ENCODE data around the gene FASTKD2.

DNA sequence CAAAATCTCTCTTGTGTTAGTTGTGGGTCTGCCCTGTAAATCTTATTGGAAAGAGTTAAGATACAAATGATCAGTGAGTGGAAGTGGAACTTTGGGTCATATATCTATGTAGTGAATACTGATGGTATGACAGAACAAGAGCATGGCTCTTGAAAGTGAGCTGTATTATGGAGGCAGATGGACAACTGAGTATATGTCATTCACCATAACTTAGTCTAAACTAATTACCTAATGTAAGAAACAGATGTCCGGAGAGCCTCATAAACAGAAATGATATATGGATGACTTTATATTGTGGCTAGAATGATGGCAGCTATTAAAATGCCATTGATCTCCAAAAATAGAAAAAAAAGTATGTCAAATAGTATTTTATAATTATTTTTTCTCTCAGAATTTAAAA lies 72.4 kb downstream of the FASTKD2 start:
- TF ChIP-seq, protein P1, sequence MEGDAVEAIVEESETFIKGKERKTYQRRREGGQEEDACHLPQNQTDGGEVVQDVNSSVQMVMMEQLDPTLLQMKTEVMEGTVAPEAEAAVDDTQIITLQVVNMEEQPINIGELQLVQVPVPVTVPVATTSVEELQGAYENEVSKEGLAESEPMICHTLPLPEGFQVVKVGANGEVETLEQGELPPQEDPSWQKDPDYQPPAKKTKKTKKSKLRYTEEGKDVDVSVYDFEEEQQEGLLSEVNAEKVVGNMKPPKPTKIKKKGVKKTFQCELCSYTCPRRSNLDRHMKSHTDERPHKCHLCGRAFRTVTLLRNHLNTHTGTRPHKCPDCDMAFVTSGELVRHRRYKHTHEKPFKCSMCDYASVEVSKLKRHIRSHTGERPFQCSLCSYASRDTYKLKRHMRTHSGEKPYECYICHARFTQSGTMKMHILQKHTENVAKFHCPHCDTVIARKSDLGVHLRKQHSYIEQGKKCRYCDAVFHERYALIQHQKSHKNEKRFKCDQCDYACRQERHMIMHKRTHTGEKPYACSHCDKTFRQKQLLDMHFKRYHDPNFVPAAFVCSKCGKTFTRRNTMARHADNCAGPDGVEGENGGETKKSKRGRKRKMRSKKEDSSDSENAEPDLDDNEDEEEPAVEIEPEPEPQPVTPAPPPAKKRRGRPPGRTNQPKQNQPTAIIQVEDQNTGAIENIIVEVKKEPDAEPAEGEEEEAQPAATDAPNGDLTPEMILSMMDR (IDR thresholded peaks at IDR 0.05): no peak
- no peak for TF ChIP-seq POLR2A (IDR thresholded peaks at IDR 0.05)
- TF ChIP-seq POLR2AphosphoS5 (IDR thresholded peaks at IDR 0.05): no peak

Measured in breast epithelium (tissue), 3 donors.